Naive thymus-derived CD4-positive, alpha-beta T cell (primary cell): Measurements from ENCODE around the gene AGAP6. TPM values are rescaled to one million over a fixed set of nuclear protein-coding genes. Genes with fewer than 3 reads are reported as not detected.
"Not testable (repeated sequence)": the region's sequence is repeated elsewhere in the genome, so short reads cannot be mapped to it uniquely, and the experiment has no call there.

ENCODE experiments used
- ATAC-seq: fragments of 150-1000 bp; cut with Tn5 transposase; 2 replicates; pipeline ENCODE4 v1.10.0; 2021; ENCODE audit warnings: mild to moderate bottlenecking, moderate library complexity
- CTCF ChIA-PET: fragments of 350-600 bp; sonication (Branson Sonifier 250); formaldehyde crosslinking; loops from one replicate; lab custom pipeline; 2021; ENCODE audit warnings: antibody characterized with exemption; lab: Charles Lee
- POLR2A ChIA-PET: fragments of 350-600 bp; sonication (Branson Sonifier 250); formaldehyde crosslinking; loops from one replicate; lab custom pipeline; 2021; ENCODE audit warnings: antibody characterized with exemption, inconsistent platforms; lab: Charles Lee
- DNase-seq, 9 donors: peaks; one replicate each; pipeline versions ENCODE4 v3.0.0 to v3.0.0-alpha.2; 2020 to 2022; ENCODE audit warnings: mixed read lengths in 1 of 9
- H3K27ac ChIP-seq: one replicate; pipeline ENCODE4 v1.7.0; 2013; ENCODE audit warnings: mild to moderate bottlenecking, low read depth, low read length, moderate library complexity
- H3K27me3 ChIP-seq, 2 donors: one replicate each; pipeline ENCODE4 v1.7.0; 2013; ENCODE audit warnings: low read length in 2 of 2, mild to moderate bottlenecking in 2 of 2, moderate library complexity in 2 of 2; ENCODE audit not compliant: control insufficient read depth in 2 of 2, insufficient read depth in 2 of 2
- H3K36me3 ChIP-seq, 3 experiments: 1 replicate in 2 of 3; 2 replicates in 1 of 3; pipeline ENCODE4 v1.7.0; 2013; ENCODE audit warnings: low read length in 3 of 3, mild to moderate bottlenecking in 3 of 3, moderate library complexity in 1 of 3; ENCODE audit not compliant: insufficient read depth in 3 of 3, control insufficient read depth in 2 of 3
- H3K4me1 ChIP-seq, 2 donors: one replicate each; pipeline ENCODE4 v1.7.0; 2013; ENCODE audit warnings: low read length in 2 of 2, mild to moderate bottlenecking in 2 of 2, moderate library complexity in 1 of 2; ENCODE audit not compliant: control insufficient read depth in 2 of 2, insufficient read depth in 2 of 2
- H3K4me3 ChIP-seq: 2 replicates; pipeline ENCODE4 v1.7.0; 2013; ENCODE audit warnings: mild to moderate bottlenecking, low read length
- H3K9me3 ChIP-seq, 3 experiments: 1 replicate in 2 of 3; 2 replicates in 1 of 3; pipeline ENCODE4 v1.7.0; 2013; ENCODE audit warnings: low read length in 3 of 3; ENCODE audit not compliant: control insufficient read depth in 2 of 3
- H3K27ac Mint-ChIP-seq, 9 donors: one replicate each; pipeline ENCODE4 v1.8.0; 2020 to 2022; ENCODE audit warnings: mixed read lengths in 9 of 9, mild to moderate bottlenecking in 8 of 9, moderate library complexity in 5 of 9, inconsistent platforms in 2 of 9
- H3K27me3 Mint-ChIP-seq, 5 donors: one replicate each; pipeline ENCODE4 v1.8.0; 2021 to 2022; ENCODE audit warnings: mixed read lengths in 5 of 5, mild to moderate bottlenecking in 1 of 5
- H3K36me3 Mint-ChIP-seq, 5 donors: one replicate each; pipeline ENCODE4 v1.8.0; 2020 to 2022; ENCODE audit warnings: mixed read lengths in 5 of 5, mild to moderate bottlenecking in 3 of 5, inconsistent platforms in 1 of 5
- H3K4me1 Mint-ChIP-seq, 7 donors: one replicate each; pipeline ENCODE4 v1.8.0; 2020 to 2022; ENCODE audit warnings: mixed read lengths in 7 of 7, mild to moderate bottlenecking in 3 of 7, inconsistent platforms in 1 of 7
- H3K4me3 Mint-ChIP-seq, 10 donors: one replicate each; pipeline ENCODE4 v1.8.0; 2020 to 2022; ENCODE audit warnings: mild to moderate bottlenecking in 10 of 10, mixed read lengths in 10 of 10, moderate library complexity in 6 of 10, inconsistent platforms in 2 of 10
- H3K9me3 Mint-ChIP-seq, 11 donors: one replicate each; pipeline ENCODE4 v1.8.0; 2020 to 2022; ENCODE audit warnings: mixed read lengths in 11 of 11, mild to moderate bottlenecking in 4 of 11, inconsistent platforms in 1 of 11, moderate library complexity in 1 of 11
- intact Hi-C, 2 donors: fragments of 100-400 bp; cut with micrococcal nuclease; formaldehyde crosslinking; loops; one replicate each; pipeline ENCODE4 v1.15.1; 2023
- polyA plus RNA-seq, 2 donors: library from polyadenylated mRNA; unstranded; fragments of 300-500 nt; fragmentation: Illumina TruSeq; gene quantifications; one replicate each; pipeline ENCODE4 v1.2.3, GENCODE V29; 2021
- total RNA-seq, 6 experiments: library from RNA in 5 of 6; stranded (reverse) in 5 of 6; gene quantifications; 1 replicate in 5 of 6; 2 replicates in 1 of 6; pipeline ENCODE4 v1.2.3 and lab custom pipeline; 2021 to 2026

The AGAP6 gene
- total and polyA plus RNA-seq, 7 experiments from 2014 or later: 1.7 to 25.3 (median 19.5) TPM

- H3K9me3 ChIP-seq, H3K36me3 ChIP-seq, H3K9me3 Mint-ChIP-seq, H3K27ac ChIP-seq, DNase-seq, CTCF ChIA-PET, H3K4me1 ChIP-seq, ATAC-seq, intact Hi-C loops, H3K4me3 Mint-ChIP-seq, H3K27me3 Mint-ChIP-seq, H3K27ac Mint-ChIP-seq, H3K4me3 ChIP-seq, H3K27me3 ChIP-seq, POLR2A ChIA-PET, H3K36me3 Mint-ChIP-seq: not testable (repeated sequence)
- peaks cover 0 to 14% (median 4%) of the 10 kb centered on the region in 7 donors for H3K4me1 Mint-ChIP-seq
Observed at GRCh38 chr10:49952006-49952405, 36.2 kb upstream of the AGAP6 start.

- H3K4me3 ChIP-seq, H3K4me3 Mint-ChIP-seq, H3K27ac Mint-ChIP-seq, H3K27ac ChIP-seq, POLR2A ChIA-PET, H3K9me3 Mint-ChIP-seq, CTCF ChIA-PET, H3K27me3 ChIP-seq, H3K27me3 Mint-ChIP-seq, H3K36me3 ChIP-seq, H3K4me1 ChIP-seq, intact Hi-C loops, ATAC-seq, H3K9me3 ChIP-seq, DNase-seq: not testable (repeated sequence)
- Mint-ChIP-seq H3K4me1 (peaks cover 0 to 14% (median 4%) of the 10 kb centered on the region in 7 donors), H3K36me3 (peaks cover 3 to 11% (median 7%) of the 10 kb centered on the region in 5 donors)
Observed at GRCh38 chr10:49953122-49953521, 35.1 kb upstream of the AGAP6 start.

- CTCF ChIA-PET, H3K4me3 ChIP-seq, POLR2A ChIA-PET, H3K27me3 Mint-ChIP-seq, H3K4me1 Mint-ChIP-seq, H3K9me3 ChIP-seq, H3K27me3 ChIP-seq, DNase-seq, H3K9me3 Mint-ChIP-seq, H3K4me3 Mint-ChIP-seq, H3K27ac Mint-ChIP-seq, H3K36me3 ChIP-seq, H3K4me1 ChIP-seq, H3K27ac ChIP-seq, ATAC-seq, intact Hi-C loops: not testable (repeated sequence)
- peaks cover 0 to 19% (median 2%) of the 10 kb centered on the region in 5 donors for H3K36me3 Mint-ChIP-seq
Observed at GRCh38 chr10:49970331-49970857, 17.8 kb upstream of the AGAP6 start.

GRCh38 chr10:49971466-49971865 is 16.7 kb upstream of the AGAP6 start:
- peaks cover 0 to 14% (median 0%) of the 10 kb centered on the region in 5 donors for H3K36me3 Mint-ChIP-seq
- H3K27ac Mint-ChIP-seq, H3K4me1 Mint-ChIP-seq, CTCF ChIA-PET, ATAC-seq, H3K9me3 Mint-ChIP-seq, H3K9me3 ChIP-seq, H3K4me3 ChIP-seq, H3K36me3 ChIP-seq, H3K27ac ChIP-seq, H3K27me3 Mint-ChIP-seq, H3K27me3 ChIP-seq, H3K4me1 ChIP-seq, H3K4me3 Mint-ChIP-seq, POLR2A ChIA-PET, DNase-seq, intact Hi-C loops: not testable (repeated sequence)

- POLR2A ChIA-PET, H3K36me3 ChIP-seq, H3K27ac Mint-ChIP-seq, H3K4me3 Mint-ChIP-seq, H3K4me3 ChIP-seq, CTCF ChIA-PET, intact Hi-C loops, H3K27ac ChIP-seq, H3K9me3 Mint-ChIP-seq, H3K9me3 ChIP-seq, H3K27me3 ChIP-seq, H3K27me3 Mint-ChIP-seq, H3K4me1 ChIP-seq, DNase-seq, H3K4me1 Mint-ChIP-seq, ATAC-seq: not testable (repeated sequence)
- H3K36me3 Mint-ChIP-seq: peaks cover 0 to 14% (median 0%) of the 10 kb centered on the region in 5 donors
Observed at GRCh38 chr10:49972094-49972493, 16.1 kb upstream of the AGAP6 start.

GRCh38 chr10:49977756-49978155 is 10.4 kb upstream of the AGAP6 start:
- POLR2A ChIA-PET, H3K27me3 ChIP-seq, DNase-seq, H3K9me3 Mint-ChIP-seq, CTCF ChIA-PET, H3K4me1 ChIP-seq, H3K27ac Mint-ChIP-seq, H3K4me3 Mint-ChIP-seq, H3K4me3 ChIP-seq, H3K9me3 ChIP-seq, intact Hi-C loops, H3K27me3 Mint-ChIP-seq, H3K27ac ChIP-seq, H3K4me1 Mint-ChIP-seq, H3K36me3 ChIP-seq, ATAC-seq: not testable (repeated sequence)
- H3K36me3 Mint-ChIP-seq: peaks cover 3 to 17% (median 5%) of the 10 kb centered on the region in 5 donors

GRCh38 chr10:49987207-49987606 is 999 bp upstream of the AGAP6 start:
- POLR2A ChIA-PET, H3K36me3 ChIP-seq, H3K4me1 Mint-ChIP-seq, H3K36me3 Mint-ChIP-seq, DNase-seq, H3K27ac Mint-ChIP-seq, H3K9me3 ChIP-seq, H3K27me3 ChIP-seq, H3K9me3 Mint-ChIP-seq, H3K27me3 Mint-ChIP-seq, ATAC-seq, H3K4me1 ChIP-seq, H3K4me3 ChIP-seq, intact Hi-C loops, CTCF ChIA-PET, H3K27ac ChIP-seq, H3K4me3 Mint-ChIP-seq: not testable (repeated sequence)
